Stimulated activated CD4-positive, alpha-beta T cell treated with anti-CD3 and anti-CD28 coated beads, TNF-alpha, amount 100 ng/mL, for 48 hours (primary cell): ENCODE results near the gene SLC38A1.
"Not testable (repeated sequence)": the region's sequence is repeated elsewhere in the genome, so short reads cannot be mapped to it uniquely, and the experiment has no call there.

ENCODE experiments used
- DNase-seq, 3 donors: peaks; one replicate each; pipeline ENCODE4 v3.0.0-alpha.2; 2020; ENCODE audit warnings: low read depth in 3 of 3

SLC38A1 gene

GRCh38 chr12:46264057-46264456 is 4.8 kb downstream of the SLC38A1 start:
- no peak for DNase-seq

GRCh38 chr12:46263140-46264016 is 5.5 kb downstream of the SLC38A1 start:
- no peak for DNase-seq

DNA sequence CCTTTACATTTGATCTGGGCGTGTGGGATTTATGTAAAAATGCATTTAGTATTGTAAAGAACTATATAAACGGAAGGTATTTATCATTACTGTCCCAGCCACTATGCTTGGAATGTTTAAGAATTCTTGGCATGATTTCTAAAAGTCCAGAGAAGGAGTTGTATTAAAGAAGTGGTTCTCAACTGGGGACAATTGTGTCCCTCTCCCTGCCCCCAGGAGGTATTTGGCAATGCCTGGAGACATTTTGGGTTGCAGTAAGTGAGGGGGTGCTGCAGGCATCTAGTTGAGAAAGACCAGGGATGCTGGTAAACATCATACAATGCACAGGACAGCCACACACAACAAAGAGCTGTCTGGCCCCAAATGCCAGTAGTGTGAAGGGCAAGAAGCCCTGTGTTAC is 7.2 kb downstream of the SLC38A1 start:
- DNase-seq, result no peak

DNA sequence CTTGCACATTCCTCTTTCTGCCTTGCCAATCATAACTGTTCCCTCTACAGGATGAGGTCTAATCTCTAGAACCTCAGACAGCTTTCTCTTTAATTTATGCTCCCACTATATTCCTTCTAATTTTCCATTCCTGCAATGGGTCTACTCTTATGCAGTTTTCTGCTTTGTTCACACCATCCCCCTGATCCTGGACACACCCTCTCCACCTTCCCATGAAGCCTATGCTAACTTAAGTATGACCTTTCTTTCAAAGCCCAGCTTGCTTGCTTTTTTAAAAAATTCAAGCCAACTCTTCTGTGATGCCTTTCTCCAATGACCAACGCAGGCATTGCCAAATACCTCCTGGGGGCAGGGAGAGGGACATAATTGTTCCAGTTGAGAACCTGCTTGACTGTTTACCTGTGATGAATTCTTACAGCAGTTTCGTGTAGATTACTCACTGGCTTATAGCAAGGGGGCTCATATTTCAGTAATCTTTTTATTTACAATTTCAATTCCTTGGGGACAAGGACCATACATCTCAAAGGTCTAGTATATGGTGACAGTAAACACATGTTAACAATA is 7.8 kb downstream of the SLC38A1 start:
- no peak for DNase-seq

DNA sequence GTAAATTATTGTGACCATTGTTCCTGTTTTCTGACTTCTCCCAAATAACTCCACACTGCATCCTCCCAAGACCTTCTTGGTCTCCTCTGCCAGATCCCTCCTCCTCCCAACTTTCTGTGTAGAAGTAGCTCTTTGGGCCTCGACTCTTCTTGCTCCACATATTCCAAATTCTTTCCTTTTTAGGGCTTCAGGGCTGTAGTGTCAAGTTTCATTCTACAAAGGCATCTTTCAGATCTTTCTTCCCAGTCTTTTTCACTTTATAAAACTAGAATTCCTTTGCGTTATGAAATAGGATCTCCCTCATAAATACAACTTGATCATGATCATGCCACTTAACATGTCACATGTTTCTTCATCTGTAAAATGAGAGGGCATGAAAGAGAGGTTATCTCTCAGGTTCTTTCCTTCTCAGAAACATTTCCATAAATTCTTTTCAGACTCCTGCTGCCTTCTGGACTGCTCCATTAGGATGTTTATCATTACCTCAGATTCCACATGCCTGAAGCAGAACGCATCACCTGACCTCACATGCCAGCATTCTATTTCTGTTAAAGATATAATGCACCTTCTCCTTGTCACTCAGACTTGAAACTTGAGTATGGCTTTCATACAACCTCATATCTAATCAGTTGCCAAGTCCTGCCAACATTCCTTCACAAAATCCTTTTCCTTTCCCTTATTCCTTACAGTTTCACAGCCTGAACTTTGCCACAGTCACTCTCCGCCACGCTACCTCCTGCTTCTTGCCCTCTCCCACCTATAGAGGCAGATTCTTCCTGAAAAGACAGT is 8.5 kb downstream of the SLC38A1 start:
- no peak for DNase-seq

GRCh38 chr12:46259713-46260112 is 9.1 kb downstream of the SLC38A1 start:
- no peak for DNase-seq

DNA sequence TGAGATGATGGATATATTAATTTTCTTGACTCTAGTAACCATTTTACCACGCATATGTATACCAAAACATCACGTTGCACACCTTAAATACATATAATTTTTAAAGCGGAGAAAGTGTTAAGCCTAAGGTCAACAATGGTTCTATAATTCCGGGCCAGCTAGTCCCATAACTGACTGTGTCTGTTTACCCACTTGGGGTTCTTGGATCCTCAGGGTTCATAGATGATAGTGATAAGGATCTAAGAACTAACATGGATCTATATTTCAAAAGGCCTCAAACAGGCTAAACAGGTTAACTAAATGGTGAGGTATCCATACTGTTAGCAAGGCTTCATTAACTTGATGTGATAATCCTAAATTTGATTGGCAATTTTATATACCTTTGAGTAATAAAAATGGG is 9.8 kb downstream of the SLC38A1 start:
- DNase-seq, result no peak

GRCh38 chr12:46258129-46258528 is 10.7 kb downstream of the SLC38A1 start:
- no peak for DNase-seq

DNA sequence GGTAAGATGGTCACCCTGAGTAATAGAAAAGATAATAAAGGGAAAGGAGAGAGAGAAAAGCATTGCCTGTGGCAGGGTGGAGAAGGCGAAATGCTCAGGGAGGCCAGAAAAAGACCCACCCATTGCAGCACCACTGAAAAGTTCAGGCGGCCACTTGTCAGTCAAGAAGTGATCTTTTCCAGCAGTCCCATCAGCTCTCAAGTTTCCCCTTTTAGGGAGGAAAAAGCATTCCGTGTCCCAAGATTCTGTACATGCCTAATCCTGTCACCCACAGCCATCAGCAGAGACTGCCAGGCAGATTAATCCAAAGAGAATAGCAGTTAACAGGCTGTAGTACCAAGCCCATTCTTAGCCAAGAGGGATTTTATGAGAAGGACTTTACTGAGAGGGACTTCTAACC is 11.9 kb downstream of the SLC38A1 start:
- DNase-seq, result no peak

GRCh38 chr12:46253544-46254162 is 15.2 kb downstream of the SLC38A1 start:
- DNase-seq, result no peak

GRCh38 chr12:46251994-46252393 is 16.8 kb downstream of the SLC38A1 start:
- not testable (repeated sequence) for DNase-seq

DNA sequence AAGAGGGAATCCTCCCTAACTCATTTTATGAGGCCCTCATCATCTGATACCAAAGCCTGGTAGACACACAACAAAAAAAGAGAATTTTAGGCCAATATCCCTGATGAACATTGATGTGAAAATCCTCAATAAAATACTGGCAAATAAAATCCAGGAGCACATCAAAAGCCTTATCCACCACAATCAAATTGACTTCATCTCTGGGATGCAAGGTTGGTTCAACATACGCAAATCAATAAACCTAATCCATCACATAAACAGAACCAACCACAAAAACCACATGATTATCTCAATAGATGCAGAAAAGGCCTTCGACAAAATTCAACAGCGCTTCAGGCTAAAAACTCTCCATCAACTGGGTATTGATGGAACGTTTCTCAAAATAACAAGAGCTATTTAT is 18.9 kb downstream of the SLC38A1 start:
- DNase-seq, result not testable (repeated sequence)

GRCh38 chr12:46246021-46246700 is 22.7 kb downstream of the SLC38A1 start:
- DNase-seq, result no peak

DNA sequence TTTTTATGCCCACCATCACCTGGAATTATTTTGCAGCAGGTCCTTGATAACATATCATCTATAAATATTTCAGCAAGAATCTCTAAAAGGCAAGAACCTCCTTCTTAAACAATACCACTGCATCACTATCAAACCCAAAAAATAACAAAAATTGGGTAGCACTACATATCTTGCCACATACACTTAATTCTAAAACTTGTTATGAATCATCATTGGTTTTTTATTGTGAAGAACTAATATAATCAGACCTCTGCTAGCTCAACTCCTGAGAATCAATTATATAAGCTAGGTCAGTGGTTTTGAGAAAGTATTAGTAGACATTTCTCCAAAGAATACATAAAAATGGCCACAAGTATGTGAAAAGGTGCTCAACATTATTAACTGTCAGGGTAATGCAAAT is 23.8 kb downstream of the SLC38A1 start:
- no peak for DNase-seq

GRCh38 chr12:46244273-46244915 is 24.4 kb downstream of the SLC38A1 start:
- no peak for DNase-seq

DNA sequence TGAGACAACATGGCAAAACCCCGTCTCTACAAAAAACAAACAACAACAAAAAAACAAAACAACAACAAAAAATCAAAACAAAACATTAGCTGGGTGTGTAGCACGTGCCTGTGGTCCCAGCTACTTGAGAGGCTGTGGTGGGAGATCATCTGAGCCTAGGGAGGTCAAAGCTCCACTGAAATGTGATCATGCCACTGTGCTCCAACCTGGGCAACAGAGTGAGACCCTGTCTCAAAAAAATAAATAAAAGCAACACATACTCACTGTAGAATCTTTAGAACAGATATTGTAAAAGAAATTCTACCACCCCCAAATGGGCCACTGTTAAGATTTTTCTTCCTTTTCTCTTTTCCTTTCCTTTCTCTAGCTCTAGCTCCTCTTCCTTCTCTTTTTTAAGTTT is 26.3 kb downstream of the SLC38A1 start:
- no peak for DNase-seq

DNA sequence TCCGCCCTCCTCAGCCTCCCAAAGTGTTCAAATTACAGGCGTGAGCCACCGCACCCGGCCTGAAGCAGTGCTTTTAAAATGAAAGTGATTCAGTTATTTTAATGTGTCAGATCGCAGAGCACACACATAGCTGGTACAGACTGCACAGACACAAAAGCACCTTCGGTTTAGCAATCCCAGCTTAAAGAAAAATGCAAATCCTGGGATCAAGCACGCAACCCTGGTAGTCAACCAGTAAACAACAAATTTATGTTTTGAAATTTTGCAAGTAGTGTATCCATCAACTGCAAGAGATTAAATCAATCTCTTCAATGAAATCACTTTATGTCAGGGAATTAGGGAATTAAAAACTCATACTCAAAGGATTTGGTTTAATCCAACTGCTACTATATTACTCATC is 28.4 kb downstream of the SLC38A1 start:
- no peak for DNase-seq

DNA sequence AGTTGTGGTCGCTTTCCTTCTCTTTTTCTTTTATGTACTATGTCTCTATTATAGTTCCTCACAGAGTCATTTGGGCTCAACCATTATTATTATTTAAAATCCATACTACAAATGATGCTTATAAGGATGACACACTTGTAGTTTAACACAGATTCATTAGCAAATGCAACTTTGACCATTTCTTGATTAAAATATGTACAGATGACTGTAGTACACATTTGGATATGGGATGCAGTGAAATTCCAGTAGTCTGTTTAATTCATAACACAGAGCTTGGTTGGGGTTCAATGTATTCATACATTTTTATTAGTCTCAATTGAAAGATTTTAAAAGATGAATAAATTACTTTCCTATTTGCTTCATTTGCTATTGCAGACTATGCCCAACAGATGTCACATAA is 30.0 kb downstream of the SLC38A1 start:
- no peak for DNase-seq

GRCh38 chr12:46237371-46238045 is 31.3 kb downstream of the SLC38A1 start:
- no peak for DNase-seq

- no peak for DNase-seq
These were observed 34.8 kb downstream of the SLC38A1 start for GRCh38 chr12:46234000-46234399.

DNA sequence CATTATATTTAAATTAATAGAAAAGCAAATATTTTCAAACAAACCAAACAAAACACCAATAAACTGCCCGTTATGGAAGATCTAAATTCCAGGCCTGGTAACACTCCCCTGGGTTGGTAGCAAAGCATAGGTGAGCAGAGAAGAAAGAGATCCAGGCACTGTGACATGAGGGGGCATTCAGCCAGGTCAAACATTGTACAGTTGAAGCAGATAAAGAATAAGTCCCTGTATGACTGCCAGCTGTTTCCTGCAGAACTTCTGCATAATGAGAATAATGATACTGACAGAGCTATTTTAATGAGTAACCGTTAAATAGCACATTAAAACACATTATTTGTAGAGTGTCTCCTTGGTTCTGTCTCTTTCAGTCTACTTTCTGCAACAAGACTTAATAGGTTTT is 35.4 kb downstream of the SLC38A1 start:
- no peak for DNase-seq
